HG02840 (cell line): ENCODE data around the gene PAX2.

ENCODE experiments used
- ATAC-seq: cut with Tn5 transposase; IDR thresholded peaks from one replicate; pipeline ENCODE4 v1.9.1; 2021; ENCODE audit warnings: mild to moderate bottlenecking, moderate library complexity, moderate number of reproducible peaks; ENCODE audit not compliant: unreplicated experiment, low FRiP score

Gene PAX2

DNA sequence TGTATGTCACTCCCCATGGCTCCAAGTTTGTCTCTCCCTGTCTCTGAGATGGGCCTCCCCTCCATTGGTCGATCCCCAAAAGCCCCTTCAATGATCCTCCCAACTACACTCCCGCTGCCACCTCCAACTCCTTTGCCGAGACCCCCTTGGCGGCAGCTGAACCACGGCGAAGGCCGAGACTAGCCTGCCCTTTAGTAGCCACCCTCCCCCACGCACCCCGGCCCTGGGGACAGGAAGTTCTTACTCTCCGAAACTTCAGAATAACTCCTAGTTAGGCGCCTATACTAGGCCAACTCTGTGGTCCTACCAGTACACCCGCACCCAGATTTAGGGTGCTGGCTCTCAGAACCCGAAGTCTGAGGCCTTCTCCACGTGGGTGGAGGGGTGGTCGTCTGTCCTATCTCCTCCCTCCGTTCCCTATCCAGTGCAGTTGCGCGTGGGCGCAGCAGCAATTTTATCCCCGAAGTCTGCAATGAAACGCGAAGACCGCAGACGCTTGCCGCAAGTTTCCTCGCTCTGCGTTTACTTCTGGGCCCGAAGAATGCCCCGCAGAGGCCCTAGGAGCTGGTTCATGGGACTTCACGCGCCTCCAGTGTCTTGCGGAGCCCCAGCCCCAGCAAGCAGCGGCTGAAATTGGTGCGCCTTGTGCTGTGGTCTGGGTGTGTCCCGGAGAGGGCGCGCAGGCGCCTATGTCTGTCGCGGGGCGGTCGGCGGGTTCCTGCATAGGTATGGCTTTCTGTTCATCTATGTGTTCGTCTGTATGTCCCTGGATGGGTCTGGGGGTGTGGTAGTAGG is 84.7 kb downstream of the PAX2 start:
- no peak for ATAC-seq

DNA sequence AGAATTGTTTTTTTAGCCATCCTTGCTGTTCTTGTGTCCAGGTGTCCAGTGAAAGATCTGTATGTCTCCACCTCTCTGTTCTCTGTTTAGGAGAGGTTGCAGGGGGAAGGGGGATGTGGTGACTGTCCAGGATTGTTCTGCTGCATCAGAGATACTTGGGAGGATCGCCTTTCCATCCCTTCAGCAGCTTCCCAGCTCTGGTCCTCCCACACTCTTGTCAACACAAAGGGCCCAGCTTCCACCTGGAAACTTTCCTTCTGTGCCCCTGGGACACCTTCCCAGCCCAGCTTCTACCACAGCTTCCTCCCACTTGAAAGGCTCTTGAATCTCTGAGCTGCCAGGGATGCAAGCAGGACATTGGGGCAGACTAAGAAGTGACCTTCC is 85.3 kb downstream of the PAX2 start:
- no peak for ATAC-seq

DNA sequence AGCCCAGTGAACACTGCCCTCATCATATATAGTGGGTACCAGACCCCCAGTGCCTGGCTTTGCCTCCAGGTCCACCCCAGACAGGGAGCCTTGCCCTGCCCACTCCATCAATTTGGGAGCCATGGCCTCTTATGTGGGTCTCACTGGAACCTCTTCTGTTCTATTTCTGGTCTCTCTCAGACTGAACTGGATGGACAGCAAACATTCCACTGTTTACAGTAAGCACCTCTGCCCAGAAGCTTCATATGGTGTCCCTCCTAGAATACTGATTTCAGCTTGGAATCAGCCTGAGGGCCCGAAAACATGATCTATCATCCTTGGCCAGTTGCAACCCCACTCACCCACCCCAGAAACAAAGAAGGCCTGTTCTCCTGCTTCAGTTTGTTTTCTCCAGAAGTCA is 86.4 kb downstream of the PAX2 start:
- ATAC-seq: no peak

DNA sequence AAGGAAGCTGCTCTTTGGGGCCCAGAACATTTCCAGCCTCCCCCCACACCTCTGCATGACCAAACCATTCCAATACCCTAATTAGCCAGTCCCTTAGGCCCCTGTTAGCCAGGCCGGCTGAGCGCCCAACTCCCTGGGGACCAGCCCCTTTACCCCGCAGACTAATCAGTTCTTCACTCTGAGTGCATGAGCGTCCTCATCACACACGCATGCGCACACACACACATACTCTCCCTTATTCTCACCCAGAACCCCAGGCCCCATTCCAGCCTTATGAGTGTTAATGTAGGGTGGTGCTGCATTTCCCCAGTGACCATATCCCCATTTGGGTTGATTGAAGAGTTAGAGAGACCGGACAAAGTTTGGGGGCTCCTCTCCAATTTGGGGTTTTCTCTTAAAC is 90.4 kb downstream of the PAX2 start:
- ATAC-seq: no peak

DNA sequence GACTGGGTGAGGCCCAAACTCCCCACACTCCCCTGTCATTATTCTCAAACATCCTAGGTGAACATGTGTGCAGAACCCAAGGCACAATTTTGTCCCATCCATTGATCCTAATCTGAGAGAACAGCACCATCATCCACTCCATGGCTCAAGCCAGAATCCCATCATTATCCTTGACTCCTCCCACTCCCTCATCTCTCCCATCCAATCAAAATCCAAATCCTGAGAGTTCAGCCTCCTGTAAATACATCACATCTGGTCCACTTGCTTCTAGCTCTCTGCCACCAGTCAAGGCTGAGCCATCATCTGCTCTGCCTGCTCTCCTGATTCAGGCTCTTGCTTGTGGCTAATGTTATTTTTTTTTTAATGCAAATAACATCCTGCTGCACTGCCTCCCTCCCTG is 91.5 kb downstream of the PAX2 start:
- ATAC-seq: no peak

- ATAC-seq: no peak
Observed at GRCh38 chr10:100837300-100837699, 91.9 kb downstream of the PAX2 start.

GRCh38 chr10:100838986-100839385 is 93.6 kb downstream of the PAX2 start:
- ATAC-seq: no peak

DNA sequence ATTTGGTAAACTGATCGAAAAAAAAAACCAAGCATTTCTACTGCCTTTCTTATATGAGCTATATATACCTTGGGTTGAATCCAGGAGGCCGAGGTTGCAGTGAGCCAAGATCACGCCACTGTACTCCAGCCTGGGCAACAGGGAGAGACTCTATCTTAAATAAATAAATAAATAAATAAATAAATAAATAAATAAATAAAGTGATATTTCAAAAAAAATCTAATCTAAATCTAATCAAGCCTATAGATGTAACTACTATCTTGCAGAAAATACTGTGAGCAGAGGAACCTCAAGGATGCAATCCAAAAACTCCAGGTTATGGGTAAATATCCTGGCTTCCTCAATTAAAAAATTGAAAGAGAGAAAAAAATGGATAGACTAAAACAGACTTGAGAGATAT is 96.1 kb downstream of the PAX2 start:
- ATAC-seq: no peak

- ATAC-seq: no peak
Observed at GRCh38 chr10:100847440-100847839, 102.1 kb downstream of the PAX2 start.

- no peak for ATAC-seq
Observed at GRCh38 chr10:100848770-100849169, 103.4 kb downstream of the PAX2 start.

DNA sequence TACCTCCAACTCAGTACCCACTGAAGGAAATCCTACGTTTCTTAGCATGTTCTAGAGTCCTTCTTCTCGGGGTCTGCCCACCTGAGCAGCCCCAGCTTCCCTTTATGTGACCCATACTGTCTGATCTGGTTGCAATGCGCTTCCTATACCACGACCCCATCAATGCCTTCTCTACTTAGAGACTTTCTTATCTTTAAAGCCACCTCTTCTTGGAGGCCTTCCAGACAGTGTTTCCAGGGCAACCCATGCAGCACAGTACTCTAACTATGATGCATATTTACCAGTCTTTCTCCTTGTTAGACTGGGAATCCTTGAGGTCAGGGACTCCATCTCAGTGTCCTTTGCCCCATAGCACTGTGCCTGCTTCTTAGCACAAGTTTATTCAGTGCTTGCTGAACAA is 112.9 kb downstream of the PAX2 start:
- no peak for ATAC-seq

GRCh38 chr10:100858747-100859483 is 113.5 kb downstream of the PAX2 start:
- ATAC-seq: no peak

DNA sequence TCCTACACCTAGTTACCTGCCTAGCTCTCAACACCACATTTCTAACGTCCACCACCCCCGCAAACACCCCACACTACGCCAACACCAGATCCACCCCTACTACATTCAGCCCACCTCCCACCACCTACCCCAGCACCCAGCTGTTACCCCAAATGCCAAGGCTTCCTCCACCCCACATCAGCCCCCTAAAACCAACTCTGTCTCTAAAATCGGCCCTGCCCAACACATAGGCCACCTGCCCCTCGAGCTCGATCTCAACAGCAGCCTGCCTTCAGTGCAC is 114.0 kb downstream of the PAX2 start:
- ATAC-seq: no peak

- no peak for ATAC-seq
Observed at GRCh38 chr10:100863433-100863832, 118.1 kb downstream of the PAX2 start.

- ATAC-seq: no peak
Observed at GRCh38 chr10:100864036-100864885, 118.9 kb downstream of the PAX2 start.

DNA sequence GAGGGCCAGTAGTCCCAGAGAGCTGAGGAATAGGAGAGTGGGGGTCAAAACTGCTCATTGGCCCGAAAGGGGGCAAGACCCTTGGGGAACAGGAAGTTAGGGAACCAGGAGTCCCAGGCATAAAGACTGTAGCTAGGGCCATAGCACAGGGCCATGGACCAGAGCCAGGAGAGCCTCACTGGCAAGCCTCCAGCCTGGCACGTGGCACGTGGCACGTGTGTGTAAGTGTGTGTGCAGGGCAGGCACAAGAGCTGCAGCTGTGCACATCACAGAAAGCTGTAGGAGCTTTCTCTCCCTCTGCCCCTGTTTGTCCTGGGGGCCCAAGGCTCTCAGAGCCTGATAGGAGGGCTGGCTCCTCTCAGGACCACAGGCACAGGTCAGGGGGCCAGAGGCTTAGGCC is 119.6 kb downstream of the PAX2 start:
- ATAC-seq: no peak

DNA sequence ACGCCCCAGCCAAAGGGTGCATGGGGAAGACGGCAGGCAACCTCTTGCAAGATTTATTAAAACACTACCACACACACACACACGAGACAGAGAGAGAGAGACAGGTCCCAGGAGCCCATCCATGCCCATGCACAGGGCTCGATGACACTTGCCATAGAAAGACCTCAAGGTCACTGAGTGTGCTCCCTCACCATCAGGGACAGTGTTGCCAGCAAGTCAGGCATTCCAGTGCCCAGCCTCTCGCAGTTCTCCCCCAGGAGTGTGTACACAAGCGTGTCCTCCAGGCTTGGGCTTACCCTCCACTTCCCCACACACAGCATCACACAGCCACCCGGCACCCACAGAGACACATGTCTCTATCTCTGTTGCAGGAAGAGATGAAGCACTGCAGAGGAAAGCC is 120.6 kb downstream of the PAX2 start:
- no peak for ATAC-seq

DNA sequence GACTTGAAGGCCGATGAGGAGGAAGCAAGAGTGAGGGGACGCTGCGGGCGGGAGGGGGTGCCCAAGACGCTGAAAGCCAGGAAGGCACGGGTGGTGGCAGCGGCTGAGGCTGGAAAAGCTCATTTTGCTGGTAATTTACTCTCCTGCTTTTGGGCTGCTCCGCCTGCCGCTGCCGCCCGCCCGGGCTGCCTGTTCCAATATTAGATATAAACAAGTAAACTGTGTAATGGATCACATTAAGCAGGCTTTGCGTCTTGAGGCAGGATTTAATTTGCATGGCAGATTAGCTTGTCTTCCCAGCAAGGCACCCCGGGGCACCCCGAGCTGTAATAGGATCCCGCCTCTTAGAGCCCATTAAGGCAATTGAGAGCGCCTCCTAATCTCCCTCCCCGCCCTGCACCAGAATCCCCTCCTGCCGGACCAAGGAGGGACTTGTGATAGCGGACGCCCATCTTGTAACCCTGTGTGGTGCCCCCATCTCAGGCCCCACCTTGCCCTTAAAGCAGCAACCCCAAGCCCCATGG is 121.3 kb downstream of the PAX2 start:
- ATAC-seq: no peak

- ATAC-seq: no peak
Observed at GRCh38 chr10:100867261-100867963, 122.0 kb downstream of the PAX2 start.

DNA sequence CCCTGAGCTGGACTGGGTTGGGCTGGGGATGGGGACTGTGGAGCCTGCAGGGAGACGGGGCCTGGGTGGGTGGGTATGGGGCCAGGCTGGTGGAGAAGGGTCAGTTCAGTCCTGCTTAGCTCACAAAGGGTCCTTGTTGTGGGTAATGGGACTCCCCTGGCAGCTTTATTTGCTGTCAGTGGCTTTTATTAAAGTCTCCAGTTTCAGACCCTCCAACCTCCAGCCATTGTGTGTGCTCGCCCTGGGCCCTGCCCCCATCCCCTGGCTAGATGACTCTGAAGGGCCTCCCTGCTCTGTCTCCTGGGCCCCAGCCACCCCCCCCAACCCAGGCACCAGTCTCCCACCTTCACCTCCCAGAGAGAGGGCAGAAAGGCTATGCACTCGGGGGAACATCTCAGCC is 123.0 kb downstream of the PAX2 start:
- ATAC-seq: no peak

- no peak for ATAC-seq
Observed at GRCh38 chr10:100869399-100869798, 124.0 kb downstream of the PAX2 start.
